Measurements from ENCODE around the gene CACNA1D.

GRCh38 chr3:53510508-53510907 lies 16.1 kb downstream of the CACNA1D start:
- TF ChIP-seq CTCF (optimal IDR thresholded peaks at IDR 0.05 in 1 of 3, IDR thresholded peaks at IDR 0.05 in 1 of 3, conservative IDR thresholded peaks at IDR 0.05 in 1 of 3; ENCODE audit: extremely low read depth in 1 of 3, insufficient read depth in 2 of 3, low read length in 3 of 3) (no peak), EZH2 (IDR thresholded peaks at IDR 0.05; ENCODE audit: low read length) (no peak)
